Measurements from ENCODE around the gene LOXL4.

Gene LOXL4

GRCh38 chr10:98289802-98290209 is 21.8 kb upstream of the LOXL4 start:
- H3K23ac ChIP-seq (ENCODE audit: low read length in 2 of 2): no peak overlapping the region
- no peak overlapping the region for H2BK15ac ChIP-seq (ENCODE audit: low read depth, poor library complexity, severe bottlenecking)
- peaks cover 11% of the 10 kb centered on the region for H3K4me1 ChIP-seq (ENCODE audit: control insufficient read depth, insufficient read depth, low read depth, low read length)
- peaks cover 32 to 37% of the 10 kb centered on the region in 2 experiments for H3K27me3 ChIP-seq (ENCODE audit: control insufficient read depth in 1 of 2, insufficient read depth in 1 of 2, low read length in 2 of 2)
- no peak overlapping the region for H2BK12ac ChIP-seq (ENCODE audit: low read length in 2 of 2)
- no peak overlapping the region for H2BK5ac ChIP-seq (ENCODE audit: low read depth, low read length, poor library complexity, severe bottlenecking)
- no peak overlapping the region for H3K4ac ChIP-seq (ENCODE audit: low read depth in 1 of 2, low read length in 2 of 2)
- H3K36me3 ChIP-seq (ENCODE audit: control insufficient read depth in 1 of 2, insufficient read depth in 2 of 2, low read depth in 1 of 2, low read length in 2 of 2): no peaks in the 10 kb centered on the region
- H3K4me2 ChIP-seq (ENCODE audit: low read length, poor library complexity, severe bottlenecking): no peak overlapping the region
- no peak overlapping the region for H2BK120ac ChIP-seq (ENCODE audit: low read depth, low read length)
- WGBS: 75% methylated on average over 10 of the region's 10 CpGs
- DNase-seq: no peak
- no peak overlapping the region for H4K8ac ChIP-seq (ENCODE audit: low read length)
- H4K91ac ChIP-seq (ENCODE audit: low read length): no peak overlapping the region
- no peak overlapping the region for H3K4me3 ChIP-seq (ENCODE audit: insufficient read depth in 1 of 2, low read depth in 1 of 2, low read length in 2 of 2)
- H3K9ac ChIP-seq (ENCODE audit: low read length): no peak overlapping the region
- H2AFZ ChIP-seq (ENCODE audit: low read depth, low read length): no peak overlapping the region
- no peak overlapping the region for H3K18ac ChIP-seq (ENCODE audit: low read depth in 1 of 2, low read length in 2 of 2)
- H3K9me3 ChIP-seq (ENCODE audit: control insufficient read depth, low read length): no peaks in the 10 kb centered on the region
- no peaks in the 10 kb centered on the region for H3K79me1 ChIP-seq (replicated peaks; ENCODE audit: low read length, poor library complexity, severe bottlenecking)
- H3K14ac ChIP-seq (ENCODE audit: low read length in 2 of 2): no peak overlapping the region
- H2AK5ac ChIP-seq (ENCODE audit: low read length, severe bottlenecking): no peak overlapping the region
- no peak overlapping the region for H3K27ac ChIP-seq (ENCODE audit: low read length, poor library complexity, severe bottlenecking)

DNA sequence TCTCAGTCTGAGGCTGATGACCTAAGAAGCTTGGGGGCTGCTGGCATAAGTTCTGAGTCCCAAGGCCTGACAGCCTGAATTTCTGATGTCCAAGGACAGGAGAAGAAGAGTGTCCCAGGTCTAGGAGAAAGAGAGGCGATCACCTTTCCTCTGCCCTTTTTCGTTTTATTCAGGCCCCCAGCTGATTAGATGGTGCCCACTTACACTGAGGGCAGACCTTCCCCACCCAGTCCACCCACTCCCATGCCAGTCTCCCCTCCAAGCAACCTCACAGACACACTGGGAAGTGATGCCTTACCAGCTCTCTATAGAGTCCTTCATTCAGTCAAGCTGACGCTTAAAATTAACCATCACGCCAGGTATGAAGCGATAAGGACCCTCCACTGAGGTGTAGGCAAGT is 19.3 kb upstream of the LOXL4 start:
- H3K4me3 ChIP-seq (ENCODE audit: insufficient read depth in 1 of 2, low read depth in 1 of 2, low read length in 2 of 2): no peak overlapping the region
- WGBS: 87% methylated on average over 4 of the region's 5 CpGs
- no peak overlapping the region for H2BK12ac ChIP-seq (ENCODE audit: low read length in 2 of 2)
- peaks cover 43 to 46% of the 10 kb centered on the region in 2 experiments for H3K27me3 ChIP-seq (ENCODE audit: control insufficient read depth in 1 of 2, insufficient read depth in 1 of 2, low read length in 2 of 2)
- H4K91ac ChIP-seq (ENCODE audit: low read length): no peak overlapping the region
- H2BK15ac ChIP-seq (ENCODE audit: low read depth, poor library complexity, severe bottlenecking): no peak overlapping the region
- DNase-seq: no peak
- no peak overlapping the region for H4K8ac ChIP-seq (ENCODE audit: low read length)
- no peaks in the 10 kb centered on the region for H3K9me3 ChIP-seq (ENCODE audit: control insufficient read depth, low read length)
- H3K18ac ChIP-seq (ENCODE audit: low read depth in 1 of 2, low read length in 2 of 2): no peak overlapping the region
- H3K4me2 ChIP-seq (ENCODE audit: low read length, poor library complexity, severe bottlenecking): no peak overlapping the region
- H3K27ac ChIP-seq (ENCODE audit: low read length, poor library complexity, severe bottlenecking): no peak overlapping the region
- H3K36me3 ChIP-seq (ENCODE audit: control insufficient read depth in 1 of 2, insufficient read depth in 2 of 2, low read depth in 1 of 2, low read length in 2 of 2): no peaks in the 10 kb centered on the region
- no peak overlapping the region for H2BK120ac ChIP-seq (ENCODE audit: low read depth, low read length)
- H2BK5ac ChIP-seq (ENCODE audit: low read depth, low read length, poor library complexity, severe bottlenecking): no peak overlapping the region
- no peak overlapping the region for H2AFZ ChIP-seq (ENCODE audit: low read depth, low read length)
- H2AK5ac ChIP-seq (ENCODE audit: low read length, severe bottlenecking): no peak overlapping the region
- no peaks in the 10 kb centered on the region for H3K4me1 ChIP-seq (ENCODE audit: control insufficient read depth, insufficient read depth, low read depth, low read length)
- H3K14ac ChIP-seq (ENCODE audit: low read length in 2 of 2): no peak overlapping the region
- H3K23ac ChIP-seq (ENCODE audit: low read length in 2 of 2): no peak overlapping the region
- H3K4ac ChIP-seq (ENCODE audit: low read depth in 1 of 2, low read length in 2 of 2): no peak overlapping the region
- no peak overlapping the region for H3K9ac ChIP-seq (ENCODE audit: low read length)
- H3K79me1 ChIP-seq (replicated peaks; ENCODE audit: low read length, poor library complexity, severe bottlenecking): no peaks in the 10 kb centered on the region

GRCh38 chr10:98286419-98286818 is 18.4 kb upstream of the LOXL4 start:
- Histone ChIP-seq H2AK5ac (ENCODE audit: low read length, severe bottlenecking) (no peak overlapping the region), H3K9ac (ENCODE audit: low read length) (no peak overlapping the region), H3K4ac (ENCODE audit: low read depth in 1 of 2, low read length in 2 of 2) (no peak overlapping the region), H3K79me1 (replicated peaks; ENCODE audit: low read length, poor library complexity, severe bottlenecking) (no peaks in the 10 kb centered on the region), H3K4me3 (ENCODE audit: insufficient read depth in 1 of 2, low read depth in 1 of 2, low read length in 2 of 2) (no peak overlapping the region), H3K18ac (ENCODE audit: low read depth in 1 of 2, low read length in 2 of 2) (no peak overlapping the region), H2BK12ac (ENCODE audit: low read length in 2 of 2) (no peak overlapping the region), H3K36me3 (ENCODE audit: control insufficient read depth in 1 of 2, insufficient read depth in 2 of 2, low read depth in 1 of 2, low read length in 2 of 2) (no peaks in the 10 kb centered on the region), H3K27me3 (ENCODE audit: control insufficient read depth in 1 of 2, insufficient read depth in 1 of 2, low read length in 2 of 2) (peaks cover 42 to 44% of the 10 kb centered on the region in 2 experiments), H2BK120ac (ENCODE audit: low read depth, low read length) (no peak overlapping the region), H2BK15ac (ENCODE audit: low read depth, poor library complexity, severe bottlenecking) (no peak overlapping the region), H3K14ac (ENCODE audit: low read length in 2 of 2) (no peak overlapping the region), H3K9me3 (ENCODE audit: control insufficient read depth, low read length) (peaks cover 7% of the 10 kb centered on the region), H3K4me1 (ENCODE audit: control insufficient read depth, insufficient read depth, low read depth, low read length) (no peaks in the 10 kb centered on the region), H3K27ac (ENCODE audit: low read length, poor library complexity, severe bottlenecking) (no peak overlapping the region), H3K4me2 (ENCODE audit: low read length, poor library complexity, severe bottlenecking) (no peak overlapping the region), H4K8ac (ENCODE audit: low read length) (no peak overlapping the region), H4K91ac (ENCODE audit: low read length) (no peak overlapping the region), H3K23ac (ENCODE audit: low read length in 2 of 2) (no peak overlapping the region), H2BK5ac (ENCODE audit: low read depth, low read length, poor library complexity, severe bottlenecking) (no peak overlapping the region), H2AFZ (ENCODE audit: low read depth, low read length) (no peak overlapping the region)
- DNase-seq: no peak
- WGBS: 94% methylated on average over 11 of the region's 12 CpGs

- H2AFZ ChIP-seq (ENCODE audit: low read depth, low read length): no peak overlapping the region
- no peak overlapping the region for H3K9ac ChIP-seq (ENCODE audit: low read length)
Measured at GRCh38 chr10:98285416-98285815, 17.4 kb upstream of the LOXL4 start.

More at GRCh38 chr10:98285416-98285815, 17.4 kb upstream of the LOXL4 start:
- Histone ChIP-seq H3K36me3 (ENCODE audit: control insufficient read depth in 1 of 2, insufficient read depth in 2 of 2, low read depth in 1 of 2, low read length in 2 of 2) (no peaks in the 10 kb centered on the region), H3K23ac (ENCODE audit: low read length in 2 of 2) (no peak overlapping the region), H2BK12ac (ENCODE audit: low read length in 2 of 2) (no peak overlapping the region), H3K9me3 (ENCODE audit: control insufficient read depth, low read length) (peaks cover 16% of the 10 kb centered on the region), H4K8ac (ENCODE audit: low read length) (no peak overlapping the region), H3K4me2 (ENCODE audit: low read length, poor library complexity, severe bottlenecking) (no peak overlapping the region), H3K4me3 (ENCODE audit: insufficient read depth in 1 of 2, low read depth in 1 of 2, low read length in 2 of 2) (no peak overlapping the region), H3K14ac (ENCODE audit: low read length in 2 of 2) (peak overlapping the region in 1 of 2 experiments; percentile 12), H2BK15ac (ENCODE audit: low read depth, poor library complexity, severe bottlenecking) (peak overlapping the region; percentile 37), H2BK5ac (ENCODE audit: low read depth, low read length, poor library complexity, severe bottlenecking) (no peak overlapping the region), H4K91ac (ENCODE audit: low read length) (no peak overlapping the region), H3K27me3 (ENCODE audit: control insufficient read depth in 1 of 2, insufficient read depth in 1 of 2, low read length in 2 of 2) (peaks cover 35 to 41% of the 10 kb centered on the region in 2 experiments), H2BK120ac (ENCODE audit: low read depth, low read length) (no peak overlapping the region), H3K18ac (ENCODE audit: low read depth in 1 of 2, low read length in 2 of 2) (no peak overlapping the region), H3K4ac (ENCODE audit: low read depth in 1 of 2, low read length in 2 of 2) (no peak overlapping the region), H2AK5ac (ENCODE audit: low read length, severe bottlenecking) (no peak overlapping the region), H3K4me1 (ENCODE audit: control insufficient read depth, insufficient read depth, low read depth, low read length) (no peaks in the 10 kb centered on the region), H3K27ac (ENCODE audit: low read length, poor library complexity, severe bottlenecking) (no peak overlapping the region), H3K79me1 (replicated peaks; ENCODE audit: low read length, poor library complexity, severe bottlenecking) (no peaks in the 10 kb centered on the region)
- no peak for DNase-seq
- 74% methylated on average over 2 of the region's 2 CpGs for WGBS

All from mesenchymal stem cell (in vitro differentiated cells and primary cell).